ENCODE data around the gene PBX3.

GRCh38 chr9:125795970-125796596, 48.9 kb downstream of the PBX3 start:
- TF ChIP-seq CTCF (conservative IDR thresholded peaks at IDR 0.05 in 1 of 2, IDR thresholded peaks at IDR 0.05 in 1 of 2; ENCODE audit: low read depth in 1 of 2, low read length in 2 of 2) (no peak), EZH2 (IDR thresholded peaks at IDR 0.05; ENCODE audit: low read length, missing control alignments) (no peak)
